ENCODE results near the gene GSC2.

Gene GSC2

DNA sequence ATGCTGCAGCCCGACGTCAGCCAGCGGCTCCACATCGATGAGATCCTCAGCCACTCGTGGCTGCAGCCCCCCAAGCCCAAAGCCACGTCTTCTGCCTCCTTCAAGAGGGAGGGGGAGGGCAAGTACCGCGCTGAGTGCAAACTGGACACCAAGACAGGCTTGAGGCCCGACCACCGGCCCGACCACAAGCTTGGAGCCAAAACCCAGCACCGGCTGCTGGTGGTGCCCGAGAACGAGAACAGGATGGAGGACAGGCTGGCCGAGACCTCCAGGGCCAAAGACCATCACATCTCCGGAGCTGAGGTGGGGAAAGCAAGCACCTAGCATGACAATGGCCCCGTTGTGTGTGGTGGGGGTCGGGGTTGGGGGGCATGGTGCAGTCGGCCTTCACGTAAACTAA lies 17.9 kb downstream of the GSC2 start:
- Histone ChIP-seq H3K27ac (replicated peaks) (no peak overlapping the region), H3K4me3 (replicated peaks; ENCODE audit: insufficient read depth, low read length) (no peak overlapping the region), H3K27me3 (ENCODE audit: insufficient read depth, poor library complexity, severe bottlenecking) (no peaks in the 10 kb centered on the region)
- DNase-seq (ENCODE audit: low read depth in 1 of 2, low spot score in 1 of 2), result no peak
- TF ChIP-seq, protein P1, sequence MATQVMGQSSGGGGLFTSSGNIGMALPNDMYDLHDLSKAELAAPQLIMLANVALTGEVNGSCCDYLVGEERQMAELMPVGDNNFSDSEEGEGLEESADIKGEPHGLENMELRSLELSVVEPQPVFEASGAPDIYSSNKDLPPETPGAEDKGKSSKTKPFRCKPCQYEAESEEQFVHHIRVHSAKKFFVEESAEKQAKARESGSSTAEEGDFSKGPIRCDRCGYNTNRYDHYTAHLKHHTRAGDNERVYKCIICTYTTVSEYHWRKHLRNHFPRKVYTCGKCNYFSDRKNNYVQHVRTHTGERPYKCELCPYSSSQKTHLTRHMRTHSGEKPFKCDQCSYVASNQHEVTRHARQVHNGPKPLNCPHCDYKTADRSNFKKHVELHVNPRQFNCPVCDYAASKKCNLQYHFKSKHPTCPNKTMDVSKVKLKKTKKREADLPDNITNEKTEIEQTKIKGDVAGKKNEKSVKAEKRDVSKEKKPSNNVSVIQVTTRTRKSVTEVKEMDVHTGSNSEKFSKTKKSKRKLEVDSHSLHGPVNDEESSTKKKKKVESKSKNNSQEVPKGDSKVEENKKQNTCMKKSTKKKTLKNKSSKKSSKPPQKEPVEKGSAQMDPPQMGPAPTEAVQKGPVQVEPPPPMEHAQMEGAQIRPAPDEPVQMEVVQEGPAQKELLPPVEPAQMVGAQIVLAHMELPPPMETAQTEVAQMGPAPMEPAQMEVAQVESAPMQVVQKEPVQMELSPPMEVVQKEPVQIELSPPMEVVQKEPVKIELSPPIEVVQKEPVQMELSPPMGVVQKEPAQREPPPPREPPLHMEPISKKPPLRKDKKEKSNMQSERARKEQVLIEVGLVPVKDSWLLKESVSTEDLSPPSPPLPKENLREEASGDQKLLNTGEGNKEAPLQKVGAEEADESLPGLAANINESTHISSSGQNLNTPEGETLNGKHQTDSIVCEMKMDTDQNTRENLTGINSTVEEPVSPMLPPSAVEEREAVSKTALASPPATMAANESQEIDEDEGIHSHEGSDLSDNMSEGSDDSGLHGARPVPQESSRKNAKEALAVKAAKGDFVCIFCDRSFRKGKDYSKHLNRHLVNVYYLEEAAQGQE (IDR thresholded peaks at IDR 0.05; ENCODE audit: insufficient replicate concordance, low read depth), result no peak
- TF ChIP-seq GABPA (IDR thresholded peaks at IDR 0.05; ENCODE audit: low read depth) (no peak), POLR2AphosphoS5 (IDR thresholded peaks at IDR 0.05; ENCODE audit: low read depth) (no peak), SPI1 (IDR thresholded peaks at IDR 0.05; ENCODE audit: borderline replicate concordance, low read depth) (no peak)
- TF ChIP-seq, protein P2, sequence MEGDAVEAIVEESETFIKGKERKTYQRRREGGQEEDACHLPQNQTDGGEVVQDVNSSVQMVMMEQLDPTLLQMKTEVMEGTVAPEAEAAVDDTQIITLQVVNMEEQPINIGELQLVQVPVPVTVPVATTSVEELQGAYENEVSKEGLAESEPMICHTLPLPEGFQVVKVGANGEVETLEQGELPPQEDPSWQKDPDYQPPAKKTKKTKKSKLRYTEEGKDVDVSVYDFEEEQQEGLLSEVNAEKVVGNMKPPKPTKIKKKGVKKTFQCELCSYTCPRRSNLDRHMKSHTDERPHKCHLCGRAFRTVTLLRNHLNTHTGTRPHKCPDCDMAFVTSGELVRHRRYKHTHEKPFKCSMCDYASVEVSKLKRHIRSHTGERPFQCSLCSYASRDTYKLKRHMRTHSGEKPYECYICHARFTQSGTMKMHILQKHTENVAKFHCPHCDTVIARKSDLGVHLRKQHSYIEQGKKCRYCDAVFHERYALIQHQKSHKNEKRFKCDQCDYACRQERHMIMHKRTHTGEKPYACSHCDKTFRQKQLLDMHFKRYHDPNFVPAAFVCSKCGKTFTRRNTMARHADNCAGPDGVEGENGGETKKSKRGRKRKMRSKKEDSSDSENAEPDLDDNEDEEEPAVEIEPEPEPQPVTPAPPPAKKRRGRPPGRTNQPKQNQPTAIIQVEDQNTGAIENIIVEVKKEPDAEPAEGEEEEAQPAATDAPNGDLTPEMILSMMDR (IDR thresholded peaks at IDR 0.05; ENCODE audit: insufficient read depth, low read length), result no peak

DNA sequence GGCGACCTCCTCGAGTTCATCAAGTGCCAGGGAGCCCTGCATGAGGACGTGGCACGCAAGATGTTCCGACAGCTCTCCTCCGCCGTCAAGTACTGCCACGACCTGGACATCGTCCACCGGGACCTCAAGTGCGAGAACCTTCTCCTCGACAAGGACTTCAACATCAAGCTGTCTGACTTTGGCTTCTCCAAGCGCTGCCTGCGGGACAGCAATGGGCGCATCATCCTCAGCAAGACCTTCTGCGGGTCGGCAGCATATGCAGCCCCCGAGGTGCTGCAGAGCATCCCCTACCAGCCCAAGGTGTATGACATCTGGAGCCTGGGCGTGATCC lies 18.4 kb downstream of the GSC2 start:
- no peak for DNase-seq (ENCODE audit: low read depth in 1 of 2, low spot score in 1 of 2)
- H3K27me3 ChIP-seq (ENCODE audit: insufficient read depth, poor library complexity, severe bottlenecking), result no peaks in the 10 kb centered on the region
- TF ChIP-seq, protein P1 (IDR thresholded peaks at IDR 0.05; ENCODE audit: insufficient replicate concordance, low read depth), result no peak
- TF ChIP-seq GABPA (IDR thresholded peaks at IDR 0.05; ENCODE audit: low read depth), result no peak
- TF ChIP-seq, protein P2 (IDR thresholded peaks at IDR 0.05; ENCODE audit: insufficient read depth, low read length), result no peak
- TF ChIP-seq SPI1 (IDR thresholded peaks at IDR 0.05; ENCODE audit: borderline replicate concordance, low read depth), result no peak
- no peak for TF ChIP-seq POLR2AphosphoS5 (IDR thresholded peaks at IDR 0.05; ENCODE audit: low read depth)
- no peak overlapping the region for H3K27ac ChIP-seq (replicated peaks)
- no peak overlapping the region for H3K4me3 ChIP-seq (replicated peaks; ENCODE audit: insufficient read depth, low read length)

DNA sequence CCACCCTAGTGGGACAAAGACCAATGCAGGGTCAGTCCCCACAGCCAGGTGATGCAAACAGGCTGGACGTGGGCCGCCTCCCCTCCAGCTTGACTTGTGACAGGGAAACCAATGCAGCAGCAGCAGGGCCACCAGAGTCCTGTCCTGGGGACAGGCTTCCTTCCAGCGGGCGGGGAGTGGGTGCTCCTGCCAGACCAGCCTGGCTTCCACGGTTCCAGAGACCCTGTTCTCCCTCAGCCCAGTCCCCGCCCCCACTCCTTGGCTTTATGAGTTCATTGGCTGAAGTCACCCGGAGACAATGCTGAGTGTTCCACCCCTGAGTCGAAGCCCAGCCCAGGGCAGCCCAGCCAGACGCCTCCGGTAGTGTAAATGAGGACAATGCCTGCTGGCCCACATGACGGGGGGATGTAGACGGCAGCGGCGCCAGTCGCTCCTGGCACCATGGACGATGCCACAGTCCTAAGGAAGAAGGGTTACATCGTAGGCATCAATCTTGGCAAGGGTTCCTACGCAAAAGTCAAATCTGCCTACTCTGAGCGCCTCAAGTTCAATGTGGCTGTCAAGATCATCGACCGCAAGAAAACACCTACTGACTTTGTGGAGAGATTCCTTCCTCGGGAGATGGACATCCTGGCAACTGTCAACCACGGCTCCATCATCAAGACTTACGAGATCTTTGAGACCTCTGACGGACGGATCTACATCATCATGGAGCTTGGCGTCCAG lies 19.0 kb downstream of the GSC2 start, which contains the start of gene TSSK2:
Gene TSSK2 (plus strand): TSS at position 350 of the 726 bp plus-strand sequence. CDS start 92 bp downstream, at position 442.
- H3K4me3 ChIP-seq (replicated peaks; ENCODE audit: insufficient read depth, low read length), result no peak within 1 kb of the TSS
- no peaks in the 10 kb centered on the region for H3K27me3 ChIP-seq (ENCODE audit: insufficient read depth, poor library complexity, severe bottlenecking)
- TF ChIP-seq POLR2AphosphoS5 (IDR thresholded peaks at IDR 0.05; ENCODE audit: low read depth) (no peak), GABPA (IDR thresholded peaks at IDR 0.05; ENCODE audit: low read depth) (no peak), SPI1 (IDR thresholded peaks at IDR 0.05; ENCODE audit: borderline replicate concordance, low read depth) (no peak)
- TF ChIP-seq, protein P2 (IDR thresholded peaks at IDR 0.05; ENCODE audit: insufficient read depth, low read length), result no peak
- TF ChIP-seq, protein P1 (IDR thresholded peaks at IDR 0.05; ENCODE audit: insufficient replicate concordance, low read depth), result no peak
- DNase-seq (ENCODE audit: low read depth in 1 of 2, low spot score in 1 of 2), result no peak
- no peak within 1 kb of the TSS for H3K27ac ChIP-seq (replicated peaks)

Measured in HL-60 (cell line).